HL-60 (cell line): ENCODE results near the gene TSPO.
A peak's percentile ranks its signal among the peaks of the same experiment; 100 is the strongest.

Experiments used
- DNase-seq, 2 experiments: peaks; one replicate each; pipeline ENCODE4 v3.0.0-alpha.2; 2010 to 2020; ENCODE audit warnings: low read depth in 1 of 2, low spot score in 1 of 2
- H3K27ac ChIP-seq: fragments of 250-450 bp; sonication (Bioruptor Pico); replicated peaks from 2 replicates; pipeline ENCODE4 v1.5.1; 2020; ENCODE audit warnings: mild to moderate bottlenecking, moderate library complexity
- H3K27me3 ChIP-seq: fragments of 250-450 bp; sonication (Bioruptor Pico); 2 replicates; pipeline ENCODE4 v1.5.1; 2021; ENCODE audit warnings: mild to moderate bottlenecking, moderate library complexity; ENCODE audit not compliant: insufficient read depth, poor library complexity, severe bottlenecking
- H3K4me3 ChIP-seq: replicated peaks from 2 replicates; pipeline ENCODE4 v1.5.1; 2011; ENCODE audit warnings: mild to moderate bottlenecking, control low read depth, low read length; ENCODE audit not compliant: insufficient read depth
- CTCF ChIP-seq: IDR thresholded peaks from one replicate; pipeline ENCODE4 v1.5.1; 2011; ENCODE audit warnings: low read length, control low read depth, inconsistent platforms; ENCODE audit not compliant: insufficient read depth
- GABPA ChIP-seq: IDR thresholded peaks from 2 replicates; pipeline ENCODE4 v1.6.1; 2012; ENCODE audit warnings: low read depth
- POLR2AphosphoS5 ChIP-seq: IDR thresholded peaks from 2 replicates; pipeline ENCODE4 v1.6.1; 2012; ENCODE audit warnings: low read depth
- REST ChIP-seq: IDR thresholded peaks from 2 replicates; pipeline ENCODE4 v1.6.1; 2012; ENCODE audit warnings: low read depth; ENCODE audit not compliant: insufficient replicate concordance
- SPI1 ChIP-seq: IDR thresholded peaks from 2 replicates; pipeline ENCODE4 v1.6.1; 2012; ENCODE audit warnings: low read depth, mild to moderate bottlenecking, borderline replicate concordance

The TSPO gene

GRCh38 chr22:43150731-43151206, 590 bp upstream of the TSPO start:
- DNase-seq = no peak
- no peaks in the 10 kb centered on the region for H3K27me3 ChIP-seq
- peak overlapping the region; percentile 93 for H3K4me3 ChIP-seq
- H3K27ac ChIP-seq = peak overlapping the region; percentile 91
- TF ChIP-seq SPI1 (no peak), GABPA (no peak), CTCF (no peak), REST (no peak), POLR2AphosphoS5 (no peak)

GRCh38 chr22:43152003-43152356, 621 bp downstream of the TSPO start:
- peak in 1 of 2 experiments; percentile 12 for DNase-seq
- Histone ChIP-seq H3K27ac (peak overlapping the region; percentile 91), H3K4me3 (peak overlapping the region; percentile 93), H3K27me3 (no peaks in the 10 kb centered on the region)
- TF ChIP-seq GABPA = no peak
- no peak for TF ChIP-seq POLR2AphosphoS5
- no peak for TF ChIP-seq REST
- no peak for TF ChIP-seq SPI1
- TF ChIP-seq CTCF = no peak

GRCh38 chr22:43152357-43153071, 1.2 kb downstream of the TSPO start:
- peak in 1 of 2 experiments; percentile 75 for DNase-seq
- Histone ChIP-seq H3K4me3 (peak overlapping the region; percentile 93), H3K27me3 (no peaks in the 10 kb centered on the region), H3K27ac (peak overlapping the region; percentile 91)
- no peak for TF ChIP-seq CTCF
- TF ChIP-seq REST = no peak
- TF ChIP-seq GABPA = no peak
- TF ChIP-seq SPI1 = no peak
- TF ChIP-seq POLR2AphosphoS5 = no peak; the same call in 1 of the 2 replicates
